RPMI7951 (cell line): ENCODE results near the gene CLEC14A. TPM values are rescaled to one million over a fixed set of nuclear protein-coding genes. Genes with fewer than 3 reads are reported as not detected.

ENCODE experiments used
- DNase-seq: peaks from one replicate; pipeline ENCODE4 v3.0.0-alpha.2; 2012; ENCODE audit warnings: low read depth
- total RNA-seq: library from RNA; depleted of rRNA; stranded (reverse); fragments of >200 nt; shearing (Covaris generic); gene quantifications from 2 replicates; pipeline ENCODE4 v1.2.3, GENCODE V29; 2014; rRNA removed

Gene CLEC14A
- total RNA-seq, 1 experiment from 2014 or later = not detected

GRCh38 chr14:38205949-38206665, 49.8 kb downstream of the CLEC14A start:
- no peak for DNase-seq

GRCh38 chr14:38205119-38205813, 50.6 kb downstream of the CLEC14A start:
- no peak for DNase-seq

GRCh38 chr14:38204719-38205115, 51.2 kb downstream of the CLEC14A start:
- DNase-seq = no peak

Other genes with a start within 250 kb of the CLEC14A start
- gene SSTR1, start 48.2 kb downstream of the CLEC14A start, total RNA-seq = under 0.01 TPM in 1 of 2 replicates, not detected in the other